Vagina (tissue), 2 donors: ENCODE results near the gene GMPPB.

Experiments used
- POLR2A ChIP-seq, 2 donors: fragments of 450-650 bp; IDR thresholded peaks; one replicate each; pipeline ENCODE4 v1.6.1; 2017; ENCODE audit warnings: antibody characterized with exemption in 2 of 2, mild to moderate bottlenecking in 2 of 2, moderate library complexity in 2 of 2
- POLR2AphosphoS5 ChIP-seq, 2 donors: sonication (generic); formaldehyde crosslinking; IDR thresholded peaks; one replicate each; pipeline ENCODE4 v1.9.0; 2017; ENCODE audit warnings: antibody characterized with exemption in 2 of 2, mild to moderate bottlenecking in 2 of 2, low read depth in 1 of 2; ENCODE audit not compliant: insufficient read depth in 1 of 2
- TF ChIP-seq, protein P1 (sequence below), 3 experiments: fragments of 450-650 bp in 2 of 3; fragments of 200-600 bp in 1 of 3; sonication (generic) in 1 of 3; IDR thresholded peaks; one replicate each; pipeline ENCODE4 v1.5.1; 2017 to 2019; ENCODE audit warnings: antibody characterized with exemption in 3 of 3, mild to moderate bottlenecking in 2 of 3, moderate library complexity in 2 of 3

GRCh38 chr3:49763981-49764380, 40.2 kb upstream of the GMPPB start:
- no peak for TF ChIP-seq POLR2A (IDR thresholded peaks at IDR 0.05)
- TF ChIP-seq, protein P1, sequence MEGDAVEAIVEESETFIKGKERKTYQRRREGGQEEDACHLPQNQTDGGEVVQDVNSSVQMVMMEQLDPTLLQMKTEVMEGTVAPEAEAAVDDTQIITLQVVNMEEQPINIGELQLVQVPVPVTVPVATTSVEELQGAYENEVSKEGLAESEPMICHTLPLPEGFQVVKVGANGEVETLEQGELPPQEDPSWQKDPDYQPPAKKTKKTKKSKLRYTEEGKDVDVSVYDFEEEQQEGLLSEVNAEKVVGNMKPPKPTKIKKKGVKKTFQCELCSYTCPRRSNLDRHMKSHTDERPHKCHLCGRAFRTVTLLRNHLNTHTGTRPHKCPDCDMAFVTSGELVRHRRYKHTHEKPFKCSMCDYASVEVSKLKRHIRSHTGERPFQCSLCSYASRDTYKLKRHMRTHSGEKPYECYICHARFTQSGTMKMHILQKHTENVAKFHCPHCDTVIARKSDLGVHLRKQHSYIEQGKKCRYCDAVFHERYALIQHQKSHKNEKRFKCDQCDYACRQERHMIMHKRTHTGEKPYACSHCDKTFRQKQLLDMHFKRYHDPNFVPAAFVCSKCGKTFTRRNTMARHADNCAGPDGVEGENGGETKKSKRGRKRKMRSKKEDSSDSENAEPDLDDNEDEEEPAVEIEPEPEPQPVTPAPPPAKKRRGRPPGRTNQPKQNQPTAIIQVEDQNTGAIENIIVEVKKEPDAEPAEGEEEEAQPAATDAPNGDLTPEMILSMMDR (IDR thresholded peaks at IDR 0.05): no peak
- no peak for TF ChIP-seq POLR2AphosphoS5 (IDR thresholded peaks at IDR 0.05; ENCODE audit: insufficient read depth in 1 of 2, low read depth in 1 of 2)
